Endometrium (tissue), 2 donors: ENCODE measurements around the gene GMDS.

ENCODE experiments used
- FAIRE-seq: peaks from 2 replicates; lab custom pipeline; 2012; peaks lifted over from hg19 to GRCh38; lab: Jason Lieb, UNC
- donor health status: control.
- donor health status: control.

Gene GMDS

DNA sequence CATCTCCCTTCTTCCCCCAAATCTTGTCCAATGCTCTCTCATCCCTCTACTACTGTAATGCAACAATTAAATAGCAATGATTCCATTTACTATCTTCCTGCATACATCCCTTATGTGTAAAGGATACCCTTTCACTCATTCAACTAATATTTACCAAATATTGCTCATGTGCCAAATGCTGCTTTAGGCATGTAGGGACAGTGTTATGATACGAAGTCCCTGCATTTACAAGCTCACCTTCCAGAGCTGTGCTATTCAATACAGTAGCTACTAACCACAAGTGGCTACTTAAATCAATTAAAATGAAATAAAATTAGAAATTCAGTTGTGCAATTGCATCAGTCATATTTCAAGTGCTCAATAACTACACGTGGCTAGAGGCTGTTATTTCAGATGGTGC, 41.1 kb downstream of the GMDS start:
- no peak for FAIRE-seq

DNA sequence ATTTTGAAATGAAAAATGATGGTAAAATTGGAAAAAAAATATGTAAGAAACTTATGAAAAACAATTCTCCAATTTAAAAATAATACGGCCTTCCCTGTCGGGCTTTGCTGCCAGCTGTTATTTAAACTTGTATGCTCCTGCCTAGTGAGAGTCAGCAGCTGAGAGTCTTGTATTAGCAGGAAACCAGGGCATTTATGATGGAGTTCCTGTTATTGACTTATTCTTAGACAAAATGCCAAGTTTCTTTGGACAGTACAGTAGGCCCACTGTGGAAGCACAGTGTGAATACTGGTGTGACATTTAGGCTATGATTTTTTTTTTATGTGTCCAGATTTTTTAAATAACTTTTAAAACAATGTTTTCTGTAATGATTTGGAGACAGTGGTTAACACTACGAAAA, 42.1 kb downstream of the GMDS start:
- FAIRE-seq = no peak

DNA sequence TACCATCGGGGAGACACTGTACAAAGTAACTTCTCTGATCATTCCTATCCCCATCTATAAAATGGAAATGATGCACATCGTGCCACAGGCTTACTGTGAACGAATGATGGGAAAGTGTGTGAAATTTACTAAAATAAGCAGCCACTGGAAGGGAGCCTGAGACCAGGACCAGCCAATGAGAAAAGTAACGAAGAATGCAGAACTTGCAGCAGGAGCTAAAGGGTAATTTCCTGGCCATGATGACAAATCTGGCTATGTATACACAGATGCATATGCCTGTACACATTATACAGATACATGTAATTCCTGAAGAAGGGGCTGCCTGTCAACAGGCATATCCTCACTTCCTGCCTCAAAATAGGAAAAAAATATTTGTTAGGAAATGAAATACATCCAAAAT, 47.4 kb downstream of the GMDS start:
- no peak for FAIRE-seq

DNA sequence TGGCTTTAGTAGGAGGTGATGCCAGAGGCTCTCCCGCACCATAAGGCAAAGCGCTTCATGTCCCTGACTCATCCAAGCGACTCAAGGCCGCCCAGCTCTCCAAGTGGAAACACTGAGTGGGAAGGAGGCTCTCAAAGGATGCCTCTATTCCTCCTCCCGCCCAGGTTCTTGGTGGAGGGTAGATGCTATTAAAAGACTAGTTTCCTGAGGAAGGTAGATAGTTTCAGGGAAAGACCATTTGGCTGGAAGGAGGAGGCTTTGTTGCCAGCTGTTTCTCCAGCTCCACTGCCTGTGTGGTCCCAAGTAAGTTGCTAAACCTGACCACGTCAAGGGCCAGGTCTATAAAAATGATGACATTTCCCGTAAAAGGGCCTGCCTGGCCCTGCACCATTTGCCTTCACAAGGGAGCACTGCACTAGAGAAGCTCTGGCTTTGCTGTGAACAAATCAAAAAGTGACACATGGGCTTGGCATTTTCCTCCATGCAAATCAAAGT, 48.2 kb downstream of the GMDS start:
- FAIRE-seq = no peak

DNA sequence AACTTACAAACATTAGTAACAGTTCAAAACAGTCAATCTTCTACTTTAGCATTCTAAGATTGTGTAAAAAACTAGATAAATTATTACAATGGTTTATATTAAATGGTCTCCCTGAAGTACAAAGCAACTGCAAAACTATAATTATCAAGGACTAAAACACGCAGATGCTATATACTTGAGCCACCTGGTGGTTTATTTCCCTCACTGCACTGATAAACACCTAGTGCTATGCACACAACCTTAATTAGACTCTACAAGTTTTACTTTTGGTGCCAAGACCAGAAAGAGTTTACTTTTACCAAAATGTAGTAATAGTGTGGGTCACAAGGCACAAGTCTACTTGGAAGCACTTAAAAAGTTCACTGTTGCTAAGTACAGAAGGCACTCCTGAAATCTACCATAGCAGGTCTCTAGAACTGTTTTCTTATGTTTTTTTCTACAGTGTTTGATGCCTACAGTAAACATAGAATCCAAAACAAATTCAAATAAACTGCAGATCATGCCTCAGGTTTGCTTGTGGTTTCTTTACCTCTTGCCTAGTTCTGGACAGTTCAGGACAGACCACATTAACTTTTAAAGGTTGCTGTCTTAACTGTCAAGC, 49.2 kb downstream of the GMDS start:
- FAIRE-seq = peak; percentile 79

DNA sequence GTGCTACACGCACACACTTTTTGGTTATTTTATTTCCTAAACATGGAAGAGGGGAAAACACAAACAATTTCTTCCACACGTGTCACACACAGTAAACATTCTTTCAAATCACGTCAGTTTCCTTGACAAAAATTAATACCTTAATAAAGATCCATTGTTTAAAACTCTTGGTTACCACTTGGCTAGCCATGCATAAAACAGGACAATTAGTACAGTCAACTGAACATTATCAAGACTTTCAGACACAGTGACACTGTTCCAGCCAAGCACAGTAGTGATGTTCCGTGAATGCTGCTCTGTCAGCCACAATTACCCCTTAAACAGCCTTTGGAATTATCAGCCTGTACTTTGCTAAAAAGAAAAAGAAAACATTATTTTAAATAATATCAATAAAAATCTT, 50.8 kb downstream of the GMDS start:
- no peak for FAIRE-seq

DNA sequence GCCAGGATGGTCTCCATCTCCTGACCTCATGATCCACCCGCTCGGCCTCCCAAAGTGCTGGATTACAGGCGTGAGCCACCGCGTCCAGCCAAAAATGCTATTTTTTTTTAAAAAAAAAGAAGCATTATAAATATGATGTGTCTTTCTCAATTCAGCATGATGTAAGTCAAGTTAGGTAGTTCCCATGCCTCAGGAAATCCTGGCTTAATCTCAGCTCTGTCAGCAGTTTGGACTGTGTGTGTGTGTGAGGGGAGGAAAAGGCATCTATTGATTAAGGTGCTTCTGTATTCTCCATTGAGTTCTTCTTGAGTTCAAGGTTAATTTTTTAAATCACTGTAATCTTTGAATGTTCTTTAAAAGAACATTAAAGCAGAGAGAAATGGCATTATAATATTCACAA, 51.5 kb downstream of the GMDS start:
- FAIRE-seq = no peak

DNA sequence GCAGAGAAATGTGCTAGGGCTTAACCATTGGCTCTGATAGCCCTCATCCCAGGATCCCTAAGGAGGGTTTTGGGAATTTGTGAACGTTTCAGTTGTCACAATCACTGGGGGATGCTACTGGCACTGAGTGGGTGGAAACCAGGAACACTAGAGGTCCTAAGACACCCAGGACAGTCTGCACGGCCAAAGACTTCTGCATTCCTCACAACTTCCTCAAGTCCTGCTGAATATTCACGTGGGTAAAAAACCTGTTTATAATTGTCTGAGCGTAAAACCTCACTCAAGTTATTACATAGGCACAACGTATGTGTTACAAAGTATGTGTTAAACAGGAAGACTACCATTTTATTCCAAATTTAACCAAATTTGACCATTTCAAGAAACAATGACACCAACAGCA, 52.4 kb downstream of the GMDS start:
- no peak for FAIRE-seq

DNA sequence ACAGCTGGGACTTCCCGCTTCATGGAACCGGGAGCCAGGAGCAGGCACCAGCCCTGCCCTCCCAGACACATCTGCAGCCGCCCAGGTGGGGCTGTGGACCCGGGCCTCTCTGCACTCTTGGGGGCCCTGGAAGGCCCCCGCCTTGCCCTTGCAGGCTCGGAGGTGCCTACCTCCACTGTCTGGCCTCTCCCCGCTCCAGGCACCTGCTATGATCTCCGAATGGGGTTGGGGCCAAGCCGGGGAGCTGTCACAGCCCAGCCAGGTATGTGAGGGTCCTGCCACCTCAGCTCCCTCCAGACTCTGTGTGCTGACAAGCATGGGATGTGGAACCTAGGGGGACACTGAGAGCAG, 54.0 kb downstream of the GMDS start:
- no peak for FAIRE-seq

DNA sequence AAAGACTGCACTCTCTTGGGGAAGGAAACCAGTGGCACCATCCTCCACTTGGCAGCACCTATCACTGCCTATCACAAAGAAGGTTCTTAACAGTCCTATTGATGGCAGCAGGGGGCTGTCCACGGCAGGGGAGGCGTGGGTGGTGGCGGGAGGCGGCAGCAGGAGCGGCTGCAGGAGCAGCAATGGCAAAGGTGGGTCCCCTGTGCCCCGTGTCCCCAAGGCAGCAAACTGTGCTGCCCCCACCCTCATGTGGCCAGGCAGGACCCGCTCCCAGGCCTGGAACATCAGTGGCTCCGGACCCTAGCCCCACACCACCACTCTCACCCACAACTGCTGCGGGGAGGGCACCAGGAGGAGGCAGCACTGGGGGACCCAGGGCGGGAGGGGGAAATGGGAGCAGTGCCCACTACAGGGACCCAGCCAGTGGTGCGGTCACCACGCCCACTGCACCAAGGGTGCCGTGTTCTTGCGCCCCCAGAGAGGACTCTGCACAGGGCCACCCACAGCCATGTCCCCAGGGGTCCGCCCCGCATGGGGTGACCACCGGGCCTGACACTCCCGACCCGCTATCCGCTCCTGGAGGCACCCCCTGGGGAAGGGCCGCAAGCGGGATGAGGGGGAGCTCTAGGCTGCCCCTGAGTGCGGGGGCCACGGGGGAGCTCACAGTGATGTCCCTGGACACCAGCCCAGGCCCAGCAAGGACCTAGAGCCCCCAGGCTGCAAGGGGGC, 54.6 kb downstream of the GMDS start:
- FAIRE-seq = no peak

DNA sequence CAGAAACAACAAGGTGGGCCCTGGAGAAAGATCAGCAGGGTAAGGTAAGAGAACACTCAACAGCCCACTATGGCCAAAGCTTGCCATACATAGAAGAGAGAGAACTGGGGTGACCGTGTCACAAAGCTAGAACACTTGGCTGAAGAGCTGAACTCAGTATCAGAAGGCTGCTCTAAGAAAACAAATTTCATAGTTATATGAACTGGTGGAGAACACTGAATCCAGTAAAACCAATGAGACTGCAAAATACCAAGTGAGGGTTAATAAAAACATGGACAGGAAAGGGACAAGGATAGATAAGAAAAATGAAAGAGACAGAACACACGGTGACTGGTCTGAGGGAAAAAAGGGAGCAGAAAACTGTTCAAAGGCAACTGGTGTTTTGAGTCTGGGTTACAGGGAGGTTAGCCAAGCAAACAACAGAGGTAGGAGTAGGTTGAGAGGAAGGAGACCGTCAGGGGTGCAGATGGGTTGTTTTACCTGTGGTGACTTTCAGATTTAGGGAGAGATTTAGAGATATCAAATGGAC, 56.5 kb downstream of the GMDS start:
- FAIRE-seq = no peak

DNA sequence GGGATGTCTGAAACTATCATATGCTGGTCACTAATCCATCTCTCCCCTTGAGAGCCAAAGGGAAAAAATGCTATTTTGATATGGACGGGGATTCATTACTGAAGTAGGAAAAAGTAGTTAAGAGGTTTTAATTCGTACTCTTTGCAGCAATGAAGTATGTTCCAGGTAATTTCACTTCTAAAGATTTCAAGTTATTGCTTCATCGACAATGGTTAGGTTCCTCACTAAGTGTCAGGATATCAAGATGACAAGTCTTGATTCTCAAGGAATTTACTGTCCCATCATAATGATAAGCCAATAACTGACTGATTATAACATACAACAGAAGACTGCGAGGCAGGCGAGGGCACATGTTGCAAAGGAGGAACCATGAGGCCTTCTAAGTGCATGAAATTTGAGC, 57.0 kb downstream of the GMDS start:
- FAIRE-seq = no peak

DNA sequence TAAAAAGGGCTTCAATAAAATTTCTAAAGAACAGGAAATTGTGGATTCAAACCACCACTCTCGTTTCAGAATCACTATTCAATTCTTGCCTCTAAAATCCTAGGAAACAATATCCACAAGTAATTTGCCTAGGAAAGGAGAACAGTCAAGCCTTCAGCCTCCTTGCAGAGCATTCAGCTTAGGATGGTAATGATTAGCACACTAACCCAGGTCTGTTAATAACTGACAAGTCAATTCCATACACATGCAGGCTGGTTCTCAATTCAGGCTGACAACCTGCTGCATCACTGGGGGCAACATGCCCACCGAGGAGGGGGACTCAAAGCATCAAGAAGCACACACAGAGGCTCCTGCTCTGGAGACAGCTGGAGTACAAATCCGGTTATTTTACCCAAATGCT, 57.6 kb downstream of the GMDS start:
- no peak for FAIRE-seq

DNA sequence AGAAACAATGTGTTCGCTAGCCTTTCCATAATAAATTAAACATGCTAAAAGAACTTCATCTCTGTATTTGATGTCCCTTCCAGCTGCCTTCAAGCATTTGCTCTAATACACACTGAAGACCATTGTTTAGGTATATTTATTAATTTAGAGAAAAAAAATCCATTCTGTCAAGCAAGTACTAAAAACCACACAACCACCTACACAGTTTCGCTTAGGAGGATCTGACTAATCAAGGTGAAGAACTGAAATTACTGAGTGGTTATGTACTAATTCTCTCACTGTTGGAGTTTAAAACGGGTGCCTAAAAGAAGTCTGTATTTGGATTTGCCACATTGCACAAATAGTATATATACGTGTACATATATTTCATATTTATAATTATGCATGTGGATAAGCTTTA, 58.9 kb downstream of the GMDS start:
- FAIRE-seq = no peak

DNA sequence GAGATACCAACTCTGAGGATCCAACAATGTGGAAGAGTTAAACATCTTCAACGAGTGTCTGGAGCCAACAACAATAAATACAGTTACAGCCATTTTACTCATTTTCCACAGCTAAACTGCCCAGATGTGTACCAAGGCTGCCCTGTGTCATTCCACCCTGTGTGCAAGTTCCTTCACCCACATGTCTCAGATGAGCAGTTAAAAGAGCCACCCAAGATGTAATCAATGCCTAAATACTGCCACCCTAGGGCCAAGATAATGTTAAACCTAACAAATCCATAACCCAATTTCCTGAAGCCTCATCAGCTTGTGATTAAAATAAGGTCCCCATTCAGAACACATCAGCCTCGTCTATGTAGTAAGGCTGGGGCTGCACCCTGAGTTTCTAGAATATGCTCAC, 59.9 kb downstream of the GMDS start:
- FAIRE-seq = no peak

DNA sequence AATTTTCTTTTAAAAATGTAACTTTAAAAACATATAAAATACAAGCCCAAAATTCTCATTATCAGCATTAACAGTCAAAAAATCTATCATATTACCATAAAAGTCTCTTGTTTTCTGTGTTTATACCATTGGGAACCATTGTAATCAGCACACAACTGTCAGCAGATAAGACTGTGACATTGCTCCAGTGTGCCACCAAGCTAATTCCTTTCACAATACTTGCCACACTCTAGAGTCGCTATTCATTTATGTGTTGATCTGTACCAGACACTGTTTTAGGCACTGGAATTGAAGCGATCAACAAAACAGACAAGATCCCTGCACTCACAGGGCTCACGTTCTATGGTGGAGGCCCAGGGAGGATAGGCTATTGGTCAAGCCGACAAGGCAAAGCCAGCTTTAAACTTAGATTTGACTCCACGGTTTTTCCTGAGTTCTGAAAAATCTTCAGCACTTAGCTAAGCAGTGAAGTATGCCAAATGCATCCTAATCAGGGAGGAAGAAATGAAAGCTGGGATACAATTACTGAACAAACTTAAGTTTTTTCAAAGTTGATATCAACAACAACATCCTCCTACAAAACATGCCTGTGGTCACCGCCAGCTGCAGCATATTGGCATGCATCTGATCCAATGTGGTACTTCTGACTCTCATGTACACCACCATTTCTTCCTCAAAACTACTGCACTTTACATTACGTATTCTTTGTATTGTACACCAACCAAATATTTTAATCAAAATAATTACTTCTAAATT, 60.5 kb downstream of the GMDS start:
- no peak for FAIRE-seq

DNA sequence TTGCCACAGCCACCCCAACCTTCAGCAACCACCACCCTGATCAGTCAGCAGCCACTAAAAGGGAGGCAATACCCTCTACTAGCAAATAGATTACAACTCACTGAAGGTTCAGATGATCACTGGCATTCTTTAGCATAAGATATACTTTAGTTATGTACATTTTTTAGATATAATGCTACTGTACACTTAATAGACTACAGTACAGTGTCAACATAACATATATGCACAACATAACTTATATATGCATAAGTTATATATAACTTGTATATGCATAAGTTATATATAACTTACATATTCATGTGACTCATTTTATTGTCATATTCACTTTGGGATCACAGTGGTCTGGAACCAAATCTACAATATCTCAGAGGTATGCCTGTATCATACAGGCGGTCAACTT, 61.7 kb downstream of the GMDS start:
- no peak for FAIRE-seq

DNA sequence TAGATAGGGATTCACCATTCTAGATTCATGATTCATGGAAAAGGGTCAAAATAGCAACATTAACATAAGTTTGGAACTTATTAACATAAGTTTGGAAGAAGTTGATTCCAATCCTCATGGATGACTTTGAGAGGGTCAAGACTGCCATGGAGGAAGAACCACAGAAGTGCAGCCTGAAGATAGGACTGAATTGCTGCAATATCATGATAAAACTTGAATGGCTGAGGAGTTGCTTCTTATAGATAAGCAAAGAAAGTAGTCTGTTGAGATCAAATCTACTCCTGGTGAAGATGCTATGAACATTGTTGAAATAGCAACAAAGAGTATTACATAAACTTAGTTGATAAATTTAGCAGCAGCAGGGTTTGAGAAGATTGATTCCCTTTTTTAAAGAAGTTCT, 62.2 kb downstream of the GMDS start:
- FAIRE-seq = no peak

DNA sequence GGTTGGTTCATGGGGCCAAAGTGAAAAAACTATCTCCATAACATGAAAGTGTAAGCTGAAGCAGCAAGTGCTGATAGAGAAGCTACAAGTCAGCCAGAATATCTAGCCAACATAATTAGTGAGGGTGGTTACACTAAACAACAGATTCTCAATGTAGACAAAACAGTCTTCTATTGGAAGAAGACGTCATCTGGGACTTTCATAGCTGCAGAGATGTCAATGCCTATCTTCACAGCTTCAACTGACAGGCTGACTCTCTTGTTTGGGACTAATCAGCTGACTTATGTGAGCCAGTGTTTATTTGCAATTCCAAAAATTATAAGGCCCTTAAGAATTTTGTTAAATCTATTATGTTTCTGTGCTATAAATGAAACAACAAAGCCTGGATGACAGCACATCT, 63.2 kb downstream of the GMDS start:
- no peak for FAIRE-seq

DNA sequence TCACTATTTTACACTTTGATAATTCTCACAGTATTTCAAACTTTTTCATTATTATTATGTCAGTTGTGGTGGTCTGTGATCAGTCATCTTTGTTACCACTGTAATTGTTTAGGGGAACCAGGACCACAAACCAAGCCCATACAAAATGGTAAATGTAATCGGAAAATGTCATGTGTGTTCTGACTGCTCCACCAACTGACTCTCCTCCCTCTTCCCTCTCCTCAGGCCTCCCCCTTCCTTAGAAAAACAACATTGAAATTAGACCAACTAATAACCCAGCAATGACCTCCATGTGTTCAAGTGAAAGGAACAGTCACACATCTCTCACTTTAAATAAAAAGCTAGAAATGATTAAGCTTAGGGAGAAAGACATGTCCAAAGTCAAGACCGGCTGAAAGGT, 63.8 kb downstream of the GMDS start:
- FAIRE-seq = no peak

DNA sequence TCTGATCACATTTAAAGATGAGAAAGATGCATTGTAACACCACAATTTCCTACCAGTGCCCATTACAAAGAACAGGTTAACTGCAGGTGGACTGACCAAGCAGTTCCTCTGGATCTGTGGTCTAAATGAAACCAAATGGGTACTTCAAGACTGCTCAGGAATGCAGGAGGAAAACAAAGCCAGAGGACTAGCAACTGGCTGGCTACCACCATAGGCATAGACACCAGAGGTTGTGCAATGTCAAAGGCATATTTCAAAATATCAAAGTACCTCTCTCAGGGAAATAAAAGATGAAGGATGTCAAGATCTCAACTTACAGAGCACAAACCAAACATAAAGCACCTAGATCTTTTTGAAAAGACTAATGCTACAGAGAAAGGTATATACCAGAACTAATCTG, 65.5 kb downstream of the GMDS start:
- FAIRE-seq = no peak

DNA sequence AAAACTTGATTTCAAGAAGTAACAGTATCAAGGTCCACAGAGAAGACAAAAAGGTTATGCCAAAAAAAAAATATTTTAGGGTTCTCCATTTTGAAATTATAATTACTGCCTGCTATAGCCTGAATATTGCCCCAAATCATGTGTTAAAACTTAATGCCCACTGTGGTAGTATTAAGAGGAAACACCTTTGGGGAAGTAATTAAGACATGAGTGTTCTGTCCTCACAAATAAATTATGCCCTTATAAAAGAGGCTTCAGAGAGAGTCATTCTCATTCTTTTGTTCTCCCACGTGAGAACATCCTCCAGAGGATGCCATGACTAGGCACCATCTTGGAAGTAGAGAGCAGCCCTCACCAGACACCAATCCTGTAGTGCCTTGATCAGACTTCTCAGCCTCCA, 66.2 kb downstream of the GMDS start:
- no peak for FAIRE-seq

DNA sequence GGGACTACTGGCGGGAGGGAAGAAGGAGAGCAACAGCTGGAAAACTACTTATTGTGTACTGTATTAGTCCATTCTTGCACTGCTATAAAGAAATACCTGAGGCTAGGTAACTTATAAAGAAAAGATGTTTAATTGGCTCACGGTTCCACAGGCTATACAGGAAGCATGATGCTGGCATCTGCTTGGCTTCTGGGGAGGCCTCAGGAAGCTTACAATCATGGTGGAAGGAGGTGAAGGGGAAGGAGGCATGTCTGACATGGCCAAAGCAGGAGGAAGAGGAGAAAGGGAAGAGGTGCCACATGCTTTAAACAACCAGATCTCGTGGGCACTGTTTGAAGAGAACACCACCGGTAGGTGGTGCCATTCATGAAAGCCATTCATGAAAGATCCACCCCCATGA, 67.3 kb downstream of the GMDS start:
- no peak for FAIRE-seq
